ENCODE data around the gene FAM187B.
A peak's percentile ranks its signal among the peaks of the same experiment; 100 is the strongest.

Gene FAM187B

DNA sequence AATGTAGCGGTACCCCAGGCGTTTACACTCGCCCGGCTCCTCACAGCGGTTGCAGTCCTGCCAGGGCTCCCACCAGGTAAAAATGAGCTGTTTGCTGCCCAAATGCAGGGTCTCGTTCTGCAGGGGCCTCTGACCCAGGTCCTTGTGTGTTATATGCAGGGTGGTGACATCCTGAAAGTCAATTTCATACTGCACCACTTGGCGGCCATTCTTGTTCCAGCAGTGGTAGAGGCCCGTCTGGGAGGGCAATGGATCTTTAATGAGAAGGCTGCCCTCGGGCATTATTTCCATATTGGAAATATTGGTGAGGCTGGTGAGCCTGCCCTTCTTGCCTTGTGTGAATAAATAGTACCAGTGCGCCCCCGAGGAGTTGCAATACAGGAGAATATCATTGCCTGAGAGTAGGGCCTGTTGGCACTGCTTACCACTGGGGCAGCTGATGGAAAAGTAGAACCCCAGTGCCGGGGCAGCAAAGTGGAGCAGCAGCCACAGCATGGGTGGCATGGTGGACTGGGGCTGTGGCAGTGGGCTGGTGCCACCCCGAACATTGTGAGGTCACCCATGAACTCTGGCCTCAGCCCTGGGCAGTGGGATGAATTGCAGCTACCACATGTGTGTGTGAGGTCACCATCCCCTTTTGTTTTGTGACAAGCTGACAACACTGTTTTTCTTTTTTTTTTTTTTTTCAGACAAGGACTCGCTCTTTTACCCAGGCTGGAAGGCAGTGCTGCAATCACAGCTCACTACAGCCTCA lies at the start of gene FAM187B:
Gene FAM187B, minus strand, starts transcription at position 563 of the 754 bp plus-strand sequence. Its CDS starts 59 bp downstream, at position 504.
- no peak for DNase-seq (ENCODE audit: low spot score)

DNA sequence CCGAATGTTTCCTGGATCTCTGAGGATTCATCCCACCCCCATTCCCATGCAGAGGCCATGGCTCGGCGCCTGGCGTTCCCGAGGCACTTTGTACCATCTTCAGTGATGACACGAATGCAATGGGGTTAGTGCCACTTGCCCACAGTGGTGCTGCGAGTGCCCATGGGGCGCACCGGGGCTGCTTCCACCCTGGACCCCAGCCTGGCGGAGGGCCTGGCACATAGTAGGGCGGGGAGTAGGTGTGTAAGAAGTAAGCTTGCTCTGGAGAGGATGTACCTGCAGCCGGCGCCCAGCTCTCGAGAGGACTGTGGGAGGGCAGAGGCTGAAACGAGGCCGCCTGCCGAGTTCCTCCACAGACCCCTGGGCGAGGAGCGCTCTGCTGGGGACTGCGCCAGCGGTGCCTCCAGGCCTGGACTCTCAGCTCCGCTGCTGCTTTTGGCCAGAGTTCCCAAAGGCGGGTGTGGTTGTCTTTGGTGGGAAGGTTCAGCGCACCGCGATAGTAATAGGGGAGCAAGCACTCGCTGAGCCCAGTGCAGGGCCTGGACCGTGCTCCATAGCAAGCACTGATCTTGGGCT lies 48.3 kb upstream of the FAM187B start:
- no peak for DNase-seq (ENCODE audit: low spot score)

DNA sequence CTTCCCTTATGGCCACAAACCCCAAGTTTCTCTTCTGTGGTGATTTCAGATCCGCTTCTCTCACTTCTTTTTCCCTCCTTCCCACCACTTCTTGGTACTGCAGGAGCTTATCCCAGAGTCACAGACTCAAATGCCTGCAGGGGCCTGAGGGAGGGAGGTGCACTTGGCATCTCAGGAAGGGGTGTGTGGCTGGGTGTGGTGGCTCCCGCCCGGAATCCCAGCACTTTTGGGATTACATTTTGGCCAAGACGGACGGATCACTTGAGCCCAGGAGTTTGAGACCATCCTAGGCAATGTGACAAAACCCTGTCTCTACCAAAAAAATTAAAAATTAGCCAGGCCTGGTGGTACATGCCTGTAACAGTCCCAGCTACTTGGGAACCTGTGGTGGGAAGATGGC lies 45.8 kb upstream of the FAM187B start:
- no peak for DNase-seq (ENCODE audit: low spot score)

DNA sequence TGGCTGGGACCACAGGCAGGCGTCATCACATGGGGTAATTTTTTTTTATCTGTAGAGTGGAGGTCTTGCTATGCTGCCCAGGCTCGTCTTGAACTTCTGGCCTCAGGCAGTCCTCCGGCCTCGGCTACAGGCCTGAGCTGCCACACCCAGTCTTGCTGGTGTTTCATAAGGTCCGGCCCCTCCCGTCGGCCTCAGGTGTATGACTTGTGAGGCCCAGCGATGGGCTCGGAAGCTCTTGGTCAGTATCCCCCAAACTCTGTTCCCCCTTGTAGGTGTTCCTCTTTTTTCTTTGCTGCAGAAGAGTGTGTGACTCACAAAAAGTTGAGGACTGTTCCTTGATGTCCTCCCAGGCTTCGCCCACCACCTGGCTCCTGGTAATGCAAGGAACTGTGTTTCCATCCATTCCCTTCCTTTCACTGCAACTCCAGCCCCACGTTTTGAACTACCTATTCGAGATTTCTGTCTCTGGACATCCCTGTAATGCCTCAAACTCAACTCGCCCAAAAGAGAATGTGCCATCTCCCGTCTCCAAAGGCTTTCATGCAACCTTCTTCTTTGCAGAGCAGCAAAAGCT lies 45.2 kb upstream of the FAM187B start:
- no peak for DNase-seq (ENCODE audit: low spot score)

DNA sequence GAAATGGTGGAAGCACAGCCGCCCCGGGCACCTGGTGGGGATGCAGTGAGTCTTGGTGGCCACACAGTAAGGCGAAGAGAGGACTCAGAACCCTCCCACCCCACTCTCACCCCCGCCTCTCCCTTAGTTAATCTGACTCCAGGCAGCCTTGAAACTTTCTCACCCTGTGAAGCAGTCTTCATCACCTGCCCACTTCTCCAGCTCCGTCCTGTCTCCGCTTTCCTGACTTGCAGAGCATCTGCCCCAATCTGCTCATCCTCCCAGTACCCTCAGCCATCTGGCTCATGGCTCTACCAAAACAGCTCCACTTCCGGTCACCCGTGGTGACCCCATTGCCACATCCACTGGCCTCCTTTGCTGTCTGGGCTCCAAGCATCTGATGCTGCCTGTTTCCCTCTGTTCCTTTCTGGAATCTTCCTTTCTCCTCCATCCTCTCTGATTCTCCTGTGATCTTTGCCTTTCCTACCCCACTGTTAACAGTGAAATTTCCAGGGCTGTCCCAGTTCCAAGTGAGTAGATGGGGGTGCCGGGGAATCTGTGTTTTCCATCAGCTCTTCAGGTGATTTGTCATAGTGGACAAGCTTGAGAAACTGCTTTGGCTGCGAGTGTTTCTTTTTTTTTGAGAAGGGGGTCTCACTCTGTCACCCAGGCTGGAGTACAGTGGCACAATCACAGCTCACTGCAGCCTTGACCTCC lies 44.6 kb upstream of the FAM187B start:
- DNase-seq (ENCODE audit: low spot score), result no peak

DNA sequence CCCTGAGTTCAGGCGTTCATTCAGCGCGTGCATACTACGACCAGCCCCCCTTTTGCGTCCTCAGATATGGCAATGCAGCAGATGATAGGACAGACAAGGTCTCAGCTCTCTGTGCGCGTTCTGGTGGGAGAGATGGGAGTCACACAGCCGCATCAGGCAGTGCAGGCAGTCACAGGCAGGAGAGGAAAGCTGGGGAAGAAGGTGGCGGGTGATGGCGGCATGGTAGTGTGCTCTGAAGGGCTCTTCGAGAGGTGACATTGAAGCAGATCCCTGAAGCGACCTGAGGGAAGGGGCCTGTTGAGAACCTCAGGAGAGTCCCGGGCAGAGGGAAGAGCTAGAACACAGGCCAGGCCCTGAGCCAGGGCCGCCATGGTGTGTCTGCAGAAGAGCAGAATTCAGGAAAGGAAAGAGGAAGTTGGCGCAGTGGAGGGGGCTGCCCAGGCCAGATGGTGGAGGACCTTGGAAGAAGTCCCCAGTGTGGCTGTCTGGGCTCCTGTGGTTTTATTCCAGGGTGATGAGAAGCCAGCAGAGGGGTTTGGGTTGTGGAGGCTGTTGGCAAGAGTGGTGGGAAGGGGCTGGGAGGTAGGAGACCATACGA lies 43.7 kb upstream of the FAM187B start:
- no peak for DNase-seq (ENCODE audit: low spot score)

DNA sequence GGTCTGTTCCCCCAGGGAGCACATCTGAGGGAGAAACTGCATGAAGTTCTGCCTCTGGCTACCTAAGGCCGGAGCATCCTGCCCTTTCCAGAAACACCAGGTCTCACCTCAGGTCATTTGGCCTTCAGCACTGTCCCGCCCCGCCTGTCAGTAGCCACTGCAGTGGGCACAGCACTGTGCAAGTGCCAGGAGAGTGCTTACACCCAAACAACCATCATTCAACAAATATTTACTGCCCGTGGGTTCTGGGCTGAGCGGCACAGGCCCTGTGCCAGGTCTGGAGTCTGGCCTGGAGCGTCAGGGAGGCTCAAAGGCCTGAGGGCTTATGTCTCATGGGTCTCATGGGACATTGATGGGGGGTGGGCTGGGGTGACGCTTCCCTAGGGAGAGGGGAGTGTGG lies 43.0 kb upstream of the FAM187B start:
- DNase-seq (ENCODE audit: low spot score), result no peak

DNA sequence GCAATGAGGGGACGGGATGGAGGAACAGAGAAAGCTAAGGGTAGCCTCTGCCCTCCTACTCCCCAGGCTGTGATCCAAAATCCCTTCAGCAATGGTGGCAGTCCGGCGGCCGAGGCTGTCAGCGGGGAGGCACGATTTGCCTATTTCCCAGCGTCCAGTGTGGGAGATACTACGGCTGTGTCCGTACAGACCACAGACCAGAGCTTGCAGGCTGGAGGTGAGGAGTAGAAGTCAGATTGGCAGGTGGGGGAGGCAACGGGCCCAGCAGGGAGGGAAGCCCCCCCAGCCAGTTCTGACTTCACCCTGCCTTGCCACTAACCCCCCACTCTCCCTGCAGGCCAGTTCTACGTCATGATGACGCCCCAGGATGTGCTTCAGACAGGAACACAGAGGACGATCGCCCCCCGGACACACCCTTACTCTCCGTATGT lies 41.9 kb upstream of the FAM187B start:
- DNase-seq (ENCODE audit: low spot score), result no peak

DNA sequence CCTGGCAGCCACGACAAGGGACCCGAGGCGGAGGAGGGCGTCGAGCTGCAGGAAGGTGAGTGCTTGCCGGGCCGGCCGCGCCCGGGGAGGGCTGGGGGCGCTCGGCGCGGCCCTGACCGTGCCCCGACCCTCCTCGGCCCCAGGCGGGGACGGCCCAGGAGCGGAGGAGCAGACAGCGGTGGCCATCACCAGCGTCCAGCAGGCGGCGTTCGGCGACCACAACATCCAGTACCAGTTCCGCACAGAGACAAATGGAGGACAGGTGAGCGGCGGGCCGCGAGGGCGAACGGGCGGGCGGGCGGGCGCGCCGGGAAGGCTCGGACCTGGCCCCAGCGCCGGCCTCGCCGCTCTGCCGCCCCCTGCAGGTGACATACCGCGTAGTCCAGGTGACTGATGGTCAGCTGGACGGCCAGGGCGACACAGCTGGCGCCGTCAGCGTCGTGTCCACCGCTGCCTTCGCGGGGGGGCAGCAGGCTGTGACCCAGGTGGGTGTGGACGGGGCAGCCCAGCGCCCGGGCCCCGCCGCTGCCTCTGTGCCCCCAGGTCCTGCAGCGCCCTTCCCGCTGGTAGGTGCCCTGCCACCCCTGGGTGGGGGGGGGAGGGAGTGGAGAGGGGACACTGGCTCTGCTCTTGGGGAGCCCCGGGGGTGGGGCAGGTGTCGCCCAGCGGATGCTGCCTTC lies 41.0 kb upstream of the FAM187B start:
- DNase-seq (ENCODE audit: low spot score), result peak; percentile 81

DNA sequence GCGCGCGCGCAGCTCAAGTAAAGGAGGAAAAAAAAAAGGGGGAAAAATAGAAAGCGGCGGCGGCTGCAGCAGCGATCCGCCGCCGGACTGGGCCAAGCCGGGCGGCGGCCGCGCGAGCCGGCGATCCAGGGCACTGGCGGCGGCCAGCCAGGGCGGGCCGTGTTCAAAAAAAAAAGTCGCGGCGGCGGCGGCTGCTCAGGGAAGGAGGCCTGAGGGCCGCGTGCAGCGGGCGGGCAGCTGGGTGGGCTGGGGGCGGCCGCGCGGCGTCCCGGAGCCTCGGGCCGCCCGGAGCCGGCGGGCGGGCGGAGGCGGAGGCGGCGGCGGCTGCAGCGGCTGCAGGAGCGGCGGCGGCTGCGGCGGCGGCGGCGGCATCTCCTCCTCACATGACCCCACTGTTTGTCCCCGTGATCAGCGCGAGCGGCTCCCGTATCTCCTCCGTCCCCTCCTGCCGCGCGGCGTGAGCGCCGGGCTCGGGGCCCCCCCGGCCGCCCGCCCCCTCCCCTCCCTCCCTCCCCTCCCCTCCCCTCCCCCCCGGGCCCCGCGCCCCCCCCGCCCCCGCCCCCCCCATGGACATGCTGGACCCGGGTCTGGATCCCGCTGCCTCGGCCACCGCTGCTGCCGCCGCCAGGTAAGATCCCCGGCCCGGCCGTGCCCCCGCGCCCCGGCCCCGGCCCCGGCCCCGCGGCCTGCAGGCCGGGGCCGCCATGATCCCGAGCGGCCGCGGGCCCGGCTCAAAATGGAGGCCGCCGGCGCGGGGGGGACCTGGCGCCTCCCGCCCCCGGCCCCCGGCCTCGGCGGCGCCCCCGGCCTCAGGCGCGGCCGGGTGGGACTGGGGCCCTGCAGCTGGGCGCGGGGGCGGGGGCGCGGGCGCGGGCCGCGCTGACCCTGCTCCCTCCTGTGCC lies 40.2 kb upstream of the FAM187B start, which contains the start of gene USF2:
Gene USF2, plus strand, starts transcription at position 427 of the 902 bp plus-strand sequence. Its CDS starts 140 bp downstream, at position 567.
- DNase-seq (ENCODE audit: low spot score), result peak; percentile 85

DNA sequence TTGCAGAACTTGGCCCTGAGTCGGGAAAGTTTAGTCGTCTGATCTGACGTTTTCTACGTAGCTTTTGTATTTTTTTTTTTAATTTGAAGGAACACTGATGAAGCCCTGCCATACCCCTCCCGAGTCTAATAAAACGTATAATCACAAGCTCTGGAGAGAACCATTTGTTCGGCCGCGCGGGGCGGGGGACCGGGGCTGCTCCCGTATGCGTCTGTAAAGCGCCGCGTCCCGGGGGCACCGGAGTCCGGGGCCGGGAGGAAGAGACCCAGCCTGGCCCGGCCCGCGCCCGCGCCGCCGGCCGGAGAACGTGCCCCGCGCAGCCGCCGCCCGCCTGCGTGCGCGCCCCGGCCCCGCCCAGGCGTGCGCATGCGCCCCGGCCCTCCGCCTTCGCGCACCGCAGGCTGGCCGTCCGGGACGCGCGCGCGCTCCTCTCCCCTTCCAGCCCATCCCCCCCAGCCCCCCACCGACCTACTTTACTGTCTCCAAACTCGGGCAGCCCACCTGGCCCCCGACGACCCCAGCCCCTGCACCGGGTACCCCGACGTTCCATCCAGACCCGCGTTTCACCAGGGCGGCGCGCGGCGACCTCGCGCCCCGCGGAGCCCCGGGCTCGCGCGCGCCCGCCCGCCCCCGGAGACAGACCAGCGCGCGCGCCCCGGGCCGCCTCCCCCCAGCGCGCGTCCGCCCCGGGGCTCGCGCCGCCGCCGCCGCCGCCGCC lies 39.4 kb upstream of the FAM187B start:
- DNase-seq (ENCODE audit: low spot score), result peak; percentile 99

DNA sequence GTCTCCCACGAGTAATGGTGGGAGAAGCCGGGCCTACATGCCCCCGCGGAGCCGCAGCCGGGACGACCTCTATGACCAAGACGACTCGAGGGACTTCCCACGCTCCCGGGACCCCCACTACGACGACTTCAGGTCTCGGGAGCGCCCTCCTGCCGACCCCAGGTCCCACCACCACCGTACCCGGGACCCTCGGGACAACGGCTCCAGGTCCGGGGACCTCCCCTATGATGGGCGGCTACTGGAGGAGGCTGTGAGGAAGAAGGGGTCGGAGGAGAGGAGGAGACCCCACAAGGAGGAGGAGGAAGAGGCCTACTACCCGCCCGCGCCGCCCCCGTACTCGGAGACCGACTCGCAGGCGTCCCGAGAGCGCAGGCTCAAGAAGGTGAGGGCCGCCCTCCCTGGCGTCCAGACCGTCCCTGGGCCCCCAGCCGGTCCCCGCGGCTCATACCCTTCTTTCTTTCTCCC lies 38.8 kb upstream of the FAM187B start:
- DNase-seq (ENCODE audit: low spot score), result no peak

DNA sequence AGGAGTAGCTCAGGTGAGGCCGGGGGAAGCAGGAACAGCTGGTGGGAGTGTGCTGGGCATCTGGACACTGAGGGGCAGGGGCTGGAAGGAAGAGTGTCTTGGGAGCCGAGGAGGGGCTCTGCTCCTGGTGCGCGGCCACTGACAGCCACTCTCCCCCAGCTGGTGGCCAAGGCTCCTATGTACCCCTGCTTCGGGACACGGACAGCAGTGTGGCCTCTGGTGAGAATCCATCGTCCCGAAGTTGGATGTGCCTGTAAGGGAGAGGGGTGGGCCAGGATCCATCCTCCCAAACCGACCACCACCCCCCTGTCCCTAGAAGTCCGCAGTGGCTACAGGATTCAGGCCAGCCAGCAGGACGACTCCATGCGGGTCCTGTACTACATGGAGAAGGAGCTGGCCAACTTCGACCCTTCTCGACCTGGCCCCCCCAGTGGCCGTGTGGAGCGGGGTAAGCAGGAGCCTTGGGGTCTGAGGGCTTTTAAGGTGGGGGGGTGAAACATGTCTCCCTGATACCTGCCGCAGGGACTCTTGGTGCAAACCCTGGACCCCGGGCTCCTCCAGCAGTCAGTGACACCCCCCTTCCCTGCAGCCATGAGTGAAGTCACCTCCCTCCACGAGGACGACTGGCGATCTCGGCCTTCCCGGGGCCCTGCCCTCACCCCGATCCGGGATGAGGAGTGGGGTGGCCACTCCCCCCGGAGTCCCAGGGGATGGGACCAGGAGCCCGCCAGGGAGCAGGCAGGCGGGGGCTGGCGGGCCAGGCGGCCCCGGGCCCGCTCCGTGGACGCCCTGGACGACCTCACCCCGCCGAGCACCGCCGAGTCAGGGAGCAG lies 38.2 kb upstream of the FAM187B start:
- peak; percentile 52 for DNase-seq (ENCODE audit: low spot score)

DNA sequence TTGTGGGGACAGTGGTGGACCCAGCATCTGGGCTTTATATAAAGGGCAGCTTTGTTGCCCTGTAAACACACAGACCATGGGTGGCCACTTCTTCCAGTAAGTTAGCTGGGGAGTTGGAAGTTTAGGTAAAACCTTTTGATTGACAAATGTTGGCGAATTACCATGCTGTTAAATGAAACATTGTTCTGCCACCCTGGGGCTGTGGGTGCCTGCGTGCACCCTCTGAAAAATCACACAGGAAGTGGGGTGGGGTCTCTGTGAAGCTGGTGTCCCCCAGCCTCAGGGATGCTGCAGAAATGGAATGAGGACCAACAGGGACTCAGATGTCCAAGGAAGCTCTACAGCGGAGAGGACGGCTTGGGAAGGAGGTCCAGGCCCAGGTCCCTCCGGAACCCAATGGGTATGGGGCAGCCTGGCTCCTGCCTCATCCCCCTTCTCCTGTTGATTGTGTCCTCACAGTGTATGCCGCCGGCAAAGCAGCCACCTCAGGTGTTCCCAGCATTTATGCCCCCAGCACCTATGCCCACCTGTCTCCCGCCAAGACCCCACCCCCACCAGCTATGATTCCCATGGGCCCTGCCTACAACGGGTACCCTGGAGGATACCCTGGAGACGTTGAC lies 37.5 kb upstream of the FAM187B start:
- DNase-seq (ENCODE audit: low spot score), result no peak

DNA sequence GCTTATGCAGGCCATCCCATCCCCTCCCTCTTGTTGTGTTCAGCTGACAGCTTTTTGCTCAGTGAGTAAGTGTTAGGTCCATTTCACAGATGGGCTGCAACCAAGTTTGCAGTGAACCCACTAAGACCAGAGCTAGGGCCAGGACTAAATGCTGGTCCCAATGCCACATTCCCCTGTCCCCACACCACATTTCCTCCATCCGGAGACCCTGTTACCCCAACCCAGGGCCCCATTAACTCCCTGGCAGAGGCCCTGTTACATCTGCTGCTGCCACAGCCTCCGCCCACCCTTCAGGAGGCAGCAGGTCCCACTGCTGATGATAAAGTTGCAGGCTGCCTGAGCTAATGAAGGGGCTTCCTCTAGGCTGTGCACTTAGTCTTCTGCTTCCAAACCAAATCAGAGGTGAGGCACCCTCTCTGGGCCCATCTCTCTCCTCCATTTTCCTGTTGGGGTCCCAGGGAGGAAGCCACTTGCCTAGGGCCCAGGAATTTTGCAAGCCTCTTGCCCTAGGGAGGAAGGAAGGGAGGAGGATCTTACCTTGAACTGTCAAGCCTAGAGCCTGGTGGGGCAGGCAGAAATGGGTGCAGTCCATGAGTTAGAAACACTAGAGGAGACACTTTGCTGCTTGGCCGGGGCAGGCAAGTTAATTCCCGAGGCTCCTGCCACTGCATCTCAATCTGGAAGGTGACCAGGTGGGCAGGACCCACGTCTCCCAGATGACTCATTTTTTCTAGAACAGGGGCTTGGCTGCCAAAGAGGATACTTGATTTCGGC lies 36.8 kb upstream of the FAM187B start:
- no peak for DNase-seq (ENCODE audit: low spot score)

DNA sequence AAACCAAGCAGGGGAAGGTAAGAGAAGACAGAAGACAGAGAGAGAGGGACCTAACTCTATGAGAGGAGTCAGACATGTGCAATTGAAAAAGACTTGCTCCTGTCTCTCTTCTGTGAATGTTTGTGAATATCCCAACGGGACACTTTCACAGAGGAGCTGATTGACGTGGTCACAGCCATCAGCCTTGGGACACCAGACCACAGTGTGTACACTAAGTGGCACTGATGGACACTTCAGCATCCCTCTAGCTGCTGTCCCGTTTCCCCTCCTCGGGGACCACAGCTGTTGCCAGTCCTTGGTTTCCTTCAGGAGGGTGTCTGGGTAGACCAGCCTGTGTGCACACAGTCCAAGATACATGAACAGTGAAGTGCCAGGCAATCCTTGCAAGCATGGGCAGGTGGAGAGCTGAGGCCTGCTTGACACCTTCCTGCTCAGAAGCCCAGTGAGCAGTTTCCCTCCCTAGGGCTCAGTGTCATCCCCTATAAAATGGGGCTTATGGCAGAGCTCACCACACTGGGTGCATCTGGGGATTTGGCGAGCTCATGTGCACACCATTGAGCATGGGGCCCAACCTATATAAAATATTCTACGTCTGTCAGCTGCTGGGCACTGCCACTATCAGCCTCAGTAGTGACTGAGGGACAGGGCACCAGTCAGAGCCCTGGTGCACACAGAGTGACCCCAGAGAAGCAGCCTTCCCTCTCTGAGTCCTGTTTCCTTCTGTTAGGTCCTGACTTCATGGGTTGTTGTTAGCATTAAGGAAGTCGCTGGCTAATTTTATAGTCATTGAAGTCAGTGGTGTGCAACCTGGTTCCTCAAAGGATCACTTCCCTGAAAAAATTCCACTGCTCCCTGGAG lies 36.0 kb upstream of the FAM187B start:
- DNase-seq (ENCODE audit: low spot score), result no peak
